ENCODE measurements around the gene KCNT1.

DNA sequence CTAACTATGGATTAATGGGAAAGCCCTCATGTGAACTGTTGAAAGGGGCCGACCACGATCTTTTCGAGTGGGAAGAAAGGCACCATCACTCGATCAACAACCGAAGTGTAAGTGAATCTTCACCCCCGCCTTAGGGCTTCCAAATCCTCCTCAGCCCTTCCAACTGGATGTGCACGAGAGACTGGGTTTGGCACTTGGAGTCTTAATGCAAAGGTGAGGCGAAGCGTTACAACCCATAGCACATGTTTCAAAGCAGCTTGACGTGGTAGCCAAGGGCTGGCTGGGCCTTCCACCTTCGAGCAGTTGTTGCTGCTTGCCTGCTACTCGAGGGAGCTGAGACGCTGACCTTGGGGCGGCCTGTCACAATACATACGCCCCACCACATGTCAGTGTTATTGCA is 44.6 kb upstream of the KCNT1 start:
- TF ChIP-seq, protein P1, sequence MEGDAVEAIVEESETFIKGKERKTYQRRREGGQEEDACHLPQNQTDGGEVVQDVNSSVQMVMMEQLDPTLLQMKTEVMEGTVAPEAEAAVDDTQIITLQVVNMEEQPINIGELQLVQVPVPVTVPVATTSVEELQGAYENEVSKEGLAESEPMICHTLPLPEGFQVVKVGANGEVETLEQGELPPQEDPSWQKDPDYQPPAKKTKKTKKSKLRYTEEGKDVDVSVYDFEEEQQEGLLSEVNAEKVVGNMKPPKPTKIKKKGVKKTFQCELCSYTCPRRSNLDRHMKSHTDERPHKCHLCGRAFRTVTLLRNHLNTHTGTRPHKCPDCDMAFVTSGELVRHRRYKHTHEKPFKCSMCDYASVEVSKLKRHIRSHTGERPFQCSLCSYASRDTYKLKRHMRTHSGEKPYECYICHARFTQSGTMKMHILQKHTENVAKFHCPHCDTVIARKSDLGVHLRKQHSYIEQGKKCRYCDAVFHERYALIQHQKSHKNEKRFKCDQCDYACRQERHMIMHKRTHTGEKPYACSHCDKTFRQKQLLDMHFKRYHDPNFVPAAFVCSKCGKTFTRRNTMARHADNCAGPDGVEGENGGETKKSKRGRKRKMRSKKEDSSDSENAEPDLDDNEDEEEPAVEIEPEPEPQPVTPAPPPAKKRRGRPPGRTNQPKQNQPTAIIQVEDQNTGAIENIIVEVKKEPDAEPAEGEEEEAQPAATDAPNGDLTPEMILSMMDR (IDR thresholded peaks at IDR 0.05), result no peak
- no peak for TF ChIP-seq POLR2AphosphoS5 (IDR thresholded peaks at IDR 0.05; ENCODE audit: insufficient read depth in 1 of 2, low read depth in 1 of 2)

Measured in vagina (tissue), 2 donors.